Suppressor macrophage (primary cell): ENCODE measurements around the gene KRTAP5-10.
"Not testable (repeated sequence)": the region's sequence is repeated elsewhere in the genome, so short reads cannot be mapped to it uniquely, and the experiment has no call there.

Source experiments
- DNase-seq, 4 experiments: peaks; one replicate each; pipeline ENCODE4 v3.0.0-alpha.2; 2020 to 2022

The KRTAP5-10 gene

DNA sequence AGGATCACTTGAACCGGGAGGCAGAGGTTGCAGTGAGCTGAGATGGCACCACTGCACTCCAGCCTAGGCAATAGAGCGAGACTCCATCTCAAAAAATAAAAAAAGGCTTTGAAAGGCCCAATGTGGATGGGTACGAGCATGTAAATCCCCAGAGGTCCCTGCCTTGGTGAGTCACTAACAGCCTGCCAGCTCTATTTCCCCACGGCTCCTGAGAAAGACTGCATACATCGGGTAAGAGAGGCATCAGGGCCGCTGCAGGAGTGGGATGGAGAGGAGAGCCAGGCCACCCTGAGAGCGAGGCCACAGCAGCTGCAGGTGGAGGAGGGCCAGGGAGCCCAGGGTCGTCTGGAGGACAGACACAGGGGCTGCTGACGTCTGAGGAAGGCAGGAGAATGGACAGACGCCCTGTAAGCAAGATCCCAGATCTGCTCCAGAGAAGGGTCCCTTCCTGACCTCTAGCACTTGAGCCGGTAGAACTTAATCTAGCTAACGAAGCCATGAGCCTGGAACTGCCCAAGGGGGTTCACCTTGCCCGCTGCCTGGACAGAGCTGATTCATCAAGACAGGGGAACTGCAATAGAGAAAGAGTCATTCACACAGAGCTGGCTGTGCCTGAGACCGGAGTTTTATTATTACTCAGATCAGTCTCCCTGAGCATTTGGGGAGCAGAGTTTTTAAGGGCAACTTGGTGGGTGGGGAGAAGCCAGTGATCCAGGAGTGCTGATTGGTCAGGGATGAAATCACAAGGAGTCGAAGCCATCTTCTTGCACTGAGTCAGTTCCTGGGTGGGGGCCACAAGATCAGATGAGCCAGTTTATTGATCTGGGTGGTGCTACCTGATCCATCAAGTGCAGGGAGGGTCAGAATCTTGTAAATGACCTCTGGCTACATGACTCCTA lies 22.2 kb upstream of the KRTAP5-10 start:
- DNase-seq, result peak; percentile 8 to 49 (median 44)

DNA sequence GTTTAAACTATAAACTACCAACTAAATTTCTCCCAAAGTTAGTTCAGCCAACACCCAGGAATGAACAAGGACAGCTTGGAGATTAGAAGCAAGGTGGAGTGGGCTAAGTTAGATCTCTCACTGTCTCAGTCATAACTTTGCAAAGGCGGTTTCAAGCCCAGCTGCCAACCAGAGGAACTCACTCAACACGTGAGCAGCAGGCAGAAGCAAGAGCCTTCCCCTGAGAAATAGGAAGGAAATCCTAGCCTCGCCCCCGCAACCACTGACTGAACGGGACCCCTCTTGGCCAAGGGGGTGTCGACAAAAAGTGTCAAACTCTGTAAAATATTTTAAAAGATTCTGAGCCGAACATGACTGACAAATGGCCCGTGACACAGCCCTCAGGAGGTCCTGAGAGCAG lies 21.5 kb upstream of the KRTAP5-10 start:
- peak; percentile 55 to 89 (median 78) for DNase-seq

DNA sequence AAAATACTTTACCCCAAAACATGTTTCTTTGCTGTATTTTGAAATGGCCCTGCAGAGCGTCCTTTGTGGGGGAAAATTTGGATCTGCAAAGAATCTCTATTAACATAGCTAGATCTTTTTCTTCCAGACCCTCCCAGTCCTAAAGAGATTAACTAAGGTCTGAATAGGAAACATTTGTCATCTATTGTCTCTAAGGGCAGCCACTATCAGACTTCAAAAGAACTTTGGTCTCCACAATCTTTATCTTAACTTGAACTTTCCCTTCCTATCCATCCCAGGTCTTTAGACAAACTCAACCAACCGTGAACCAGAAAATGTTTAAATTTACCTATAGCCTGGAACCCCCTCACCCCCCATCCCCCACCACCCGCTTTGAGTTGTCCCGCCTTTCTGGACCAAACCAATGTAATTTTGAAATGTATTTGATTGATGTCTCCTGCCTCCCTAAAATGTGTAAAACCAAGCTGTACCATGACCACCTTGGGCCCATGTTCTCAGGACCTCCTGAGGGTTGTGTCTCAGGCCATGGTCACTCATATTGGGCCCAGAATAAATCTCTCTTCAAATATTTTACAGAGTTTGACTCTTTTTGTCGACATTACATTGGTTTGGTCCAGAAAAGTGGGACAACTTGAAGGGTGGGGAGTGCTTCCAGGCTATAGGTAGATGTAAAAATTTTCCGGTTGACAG lies 20.7 kb upstream of the KRTAP5-10 start:
- no peak for DNase-seq

DNA sequence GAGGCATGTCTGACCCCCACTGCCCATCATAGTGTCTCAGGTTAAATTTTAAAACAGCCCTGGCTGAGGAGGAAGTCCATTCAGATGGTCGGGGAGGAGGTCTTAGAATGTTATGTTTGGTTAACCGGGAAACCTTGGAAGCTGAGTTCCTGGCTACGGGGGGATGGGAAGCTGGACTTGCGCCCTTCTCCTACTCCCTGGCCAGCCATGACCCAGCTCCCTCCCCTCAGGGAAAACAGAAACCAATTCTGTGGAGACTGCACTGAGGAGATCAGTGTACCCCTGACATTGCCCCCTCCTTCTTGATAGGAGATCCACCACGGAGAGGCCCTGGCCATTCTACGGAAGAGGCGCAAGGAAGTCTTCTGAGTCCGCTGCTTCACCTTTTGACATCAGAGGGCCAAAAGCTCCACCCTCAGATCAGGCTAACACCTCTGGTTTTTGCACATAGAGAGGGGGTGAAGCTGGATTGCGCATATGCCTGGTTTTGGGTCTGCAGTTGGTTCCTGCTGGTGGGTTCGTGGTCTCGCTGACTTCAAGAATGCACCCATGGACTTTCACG lies 19.9 kb upstream of the KRTAP5-10 start:
- DNase-seq, result no peak

DNA sequence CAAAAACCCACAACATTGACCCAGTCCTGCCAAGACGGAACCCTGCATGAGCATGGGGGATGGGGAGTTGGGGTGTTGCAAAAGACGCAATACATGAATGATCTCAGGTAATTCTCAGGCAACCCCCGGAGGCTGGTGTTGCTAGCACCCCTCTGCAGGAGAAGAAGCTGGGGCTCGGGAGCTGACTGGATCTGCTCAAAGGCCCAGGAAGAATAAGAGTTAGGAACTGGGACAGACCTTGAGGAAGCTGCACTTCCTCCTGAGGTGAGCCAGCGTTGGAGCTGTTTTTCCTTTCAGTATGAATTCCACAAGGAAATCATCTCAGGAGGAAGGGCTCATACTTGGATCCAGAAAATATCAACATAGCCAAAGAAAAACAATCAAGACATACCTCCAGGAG lies 17.2 kb upstream of the KRTAP5-10 start, which contains the start of gene KRTAP5-9:
TSS of gene KRTAP5-9 (plus strand) at position 301 of the 400 bp plus-strand sequence. CDS start 238 bp downstream, outside the sequence.
- no peak for DNase-seq

DNA sequence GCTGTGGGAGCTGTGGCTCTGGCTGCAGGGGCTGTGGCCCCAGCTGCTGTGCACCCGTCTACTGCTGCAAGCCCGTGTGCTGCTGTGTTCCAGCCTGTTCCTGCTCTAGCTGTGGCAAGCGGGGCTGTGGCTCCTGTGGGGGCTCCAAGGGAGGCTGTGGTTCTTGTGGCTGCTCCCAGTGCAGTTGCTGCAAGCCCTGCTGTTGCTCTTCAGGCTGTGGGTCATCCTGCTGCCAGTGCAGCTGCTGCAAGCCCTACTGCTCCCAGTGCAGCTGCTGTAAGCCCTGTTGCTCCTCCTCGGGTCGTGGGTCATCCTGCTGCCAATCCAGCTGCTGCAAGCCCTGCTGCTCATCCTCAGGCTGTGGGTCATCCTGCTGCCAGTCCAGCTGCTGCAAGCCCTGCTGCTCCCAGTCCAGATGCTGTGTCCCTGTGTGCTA lies 16.6 kb upstream of the KRTAP5-10 start:
- DNase-seq, result no peak

DNA sequence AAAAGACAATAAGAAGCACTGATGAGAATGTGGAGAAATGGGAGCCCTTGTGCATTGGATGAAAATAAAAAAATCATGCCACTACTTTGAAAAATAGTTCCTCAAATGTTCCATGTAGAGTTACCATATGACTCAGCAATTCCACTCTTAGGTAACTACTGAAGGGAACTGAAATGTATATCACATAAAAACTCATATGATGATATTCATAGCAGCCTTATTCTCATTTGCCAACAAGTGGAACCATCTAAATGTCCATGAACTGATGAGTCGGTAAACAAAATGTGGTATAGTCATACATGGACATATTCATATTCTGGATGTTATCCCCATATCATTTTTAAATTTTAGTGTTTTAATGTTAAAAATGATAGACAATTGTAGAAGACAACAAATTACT lies 13.7 kb upstream of the KRTAP5-10 start:
- peak; percentile 14 to 80 (median 50) for DNase-seq

DNA sequence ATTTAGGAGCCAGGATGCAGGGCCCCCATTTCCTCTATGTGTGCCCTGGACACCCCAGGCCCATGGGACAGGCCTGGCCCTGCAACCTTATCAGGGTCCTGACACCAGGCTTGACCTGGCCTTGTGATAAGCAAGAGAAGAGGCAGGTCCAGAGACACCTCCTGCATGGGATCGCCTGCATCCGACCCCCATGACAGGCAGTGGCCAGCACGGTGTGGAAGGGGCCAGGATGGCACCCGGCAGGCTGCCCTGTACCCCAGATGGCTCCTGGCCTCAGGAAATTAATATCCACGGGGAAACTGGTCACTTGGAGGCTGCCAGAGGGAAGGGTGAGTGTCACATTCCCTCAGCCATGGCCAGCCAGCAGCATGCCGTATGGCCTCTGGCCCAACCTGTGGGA lies 10.4 kb upstream of the KRTAP5-10 start:
- no peak for DNase-seq

DNA sequence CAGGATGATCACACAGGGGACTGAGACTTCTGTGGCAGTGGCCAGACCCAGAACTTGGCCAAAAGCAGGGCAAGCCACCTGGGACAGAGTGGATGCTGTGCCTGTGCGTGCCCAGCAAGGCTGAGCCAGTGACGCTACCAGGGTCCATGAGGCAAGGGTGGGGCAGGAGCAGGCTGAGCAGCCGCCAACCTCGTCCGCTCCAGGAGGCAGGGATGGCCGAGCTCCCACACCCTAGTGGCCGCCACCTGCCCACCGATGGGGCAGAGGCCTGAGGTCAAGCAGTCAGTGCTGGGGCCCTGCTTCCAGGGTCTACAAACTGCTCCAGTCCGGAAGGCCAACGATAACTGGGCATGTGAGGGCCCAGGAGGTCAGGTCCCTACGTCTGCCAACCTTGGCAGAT lies 9.9 kb upstream of the KRTAP5-10 start:
- no peak for DNase-seq

DNA sequence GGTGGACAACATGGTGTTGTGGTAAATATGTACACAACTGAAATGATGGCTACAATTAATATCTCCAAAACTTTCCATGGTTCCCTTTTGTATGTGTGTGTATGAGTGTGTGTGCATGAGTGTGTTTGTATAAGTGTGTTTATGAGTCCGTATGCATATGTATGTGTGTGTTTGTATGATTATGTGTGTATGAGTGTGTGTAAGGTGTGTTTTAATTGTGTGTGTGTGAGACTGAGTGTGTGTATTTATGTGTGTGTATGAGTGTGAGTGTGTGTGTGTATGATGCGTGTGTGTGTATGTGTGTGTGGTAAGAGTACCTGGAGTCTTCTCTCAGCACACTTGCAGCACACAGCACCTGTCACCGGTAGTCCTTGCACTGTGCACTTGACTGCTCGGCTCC lies 9.3 kb upstream of the KRTAP5-10 start:
- DNase-seq, result no peak

DNA sequence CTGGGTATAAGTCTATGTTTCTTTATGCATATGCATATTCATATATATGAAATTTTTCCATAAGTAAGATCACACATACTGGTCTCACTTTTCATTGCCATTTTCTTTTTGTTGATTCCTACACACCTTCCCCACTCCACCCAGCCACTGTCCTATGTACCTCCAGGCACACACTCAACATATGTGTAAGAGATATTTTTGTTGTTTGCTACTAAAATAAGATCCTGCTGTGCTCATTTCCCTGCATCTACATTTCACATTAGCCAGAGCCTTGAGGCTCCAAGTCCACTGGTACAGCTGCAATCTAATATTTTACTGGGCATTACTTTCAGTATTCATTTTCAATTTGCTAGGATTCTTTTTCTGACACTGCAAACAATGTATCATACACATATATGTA lies 8.1 kb upstream of the KRTAP5-10 start:
- no peak for DNase-seq

DNA sequence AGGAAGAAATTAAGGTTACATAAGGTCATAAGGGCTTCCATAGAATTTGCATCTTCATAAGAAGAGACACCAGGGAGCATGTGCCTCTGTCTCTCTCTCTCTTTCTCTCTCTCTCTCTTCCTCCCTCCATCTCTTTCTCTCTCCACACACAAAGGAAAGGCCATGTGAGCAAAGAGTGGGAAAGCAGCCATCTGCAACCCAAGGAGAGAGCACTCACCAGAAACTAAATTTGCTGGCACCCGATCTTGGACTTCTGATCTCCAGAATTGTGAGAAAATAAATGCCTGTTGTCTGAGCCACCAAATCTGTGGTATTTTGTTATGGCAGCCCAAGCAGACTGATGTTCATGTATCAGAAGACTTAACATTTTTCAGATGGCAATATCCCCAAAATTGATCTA lies 6.4 kb upstream of the KRTAP5-10 start:
- no peak for DNase-seq

DNA sequence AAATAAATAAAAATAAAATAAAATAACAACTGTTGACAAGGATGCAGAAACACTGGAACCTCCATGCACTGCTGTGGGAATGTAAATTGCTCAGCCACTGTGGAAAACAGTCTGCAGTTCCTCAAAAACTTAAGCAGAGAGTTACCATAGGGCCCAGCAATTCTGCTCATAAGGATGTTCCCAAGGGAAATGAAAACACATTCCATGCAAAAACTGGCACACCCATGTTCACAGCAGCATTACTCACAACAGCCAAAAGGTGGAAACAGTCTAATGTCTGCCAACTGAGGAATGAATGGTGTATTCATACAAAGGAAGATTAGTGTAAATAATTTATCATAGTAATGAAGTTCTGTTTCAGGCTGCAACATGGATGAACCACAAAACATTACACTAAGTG lies 3.2 kb upstream of the KRTAP5-10 start:
- DNase-seq, result no peak

DNA sequence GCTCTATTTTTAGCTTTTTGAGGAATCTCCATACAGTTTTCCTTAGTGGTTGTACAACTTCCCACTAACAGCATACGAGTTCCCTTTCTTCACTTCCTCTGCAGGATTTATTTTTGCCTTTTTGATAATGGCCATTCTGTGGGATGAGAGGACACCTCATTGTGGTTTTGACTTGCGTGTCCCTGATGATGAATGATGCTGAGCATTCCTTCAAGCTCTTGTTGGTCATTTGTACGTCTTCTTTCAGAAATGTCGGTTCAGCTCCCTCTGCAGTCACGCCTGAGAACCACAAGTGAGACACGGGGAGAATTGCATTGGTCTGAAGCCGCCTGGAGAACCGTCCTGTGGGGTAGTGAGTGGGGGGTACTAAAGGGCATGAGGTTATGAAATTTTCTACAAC lies 2.0 kb upstream of the KRTAP5-10 start:
- peak; percentile 75 to 89 (median 79) for DNase-seq

DNA sequence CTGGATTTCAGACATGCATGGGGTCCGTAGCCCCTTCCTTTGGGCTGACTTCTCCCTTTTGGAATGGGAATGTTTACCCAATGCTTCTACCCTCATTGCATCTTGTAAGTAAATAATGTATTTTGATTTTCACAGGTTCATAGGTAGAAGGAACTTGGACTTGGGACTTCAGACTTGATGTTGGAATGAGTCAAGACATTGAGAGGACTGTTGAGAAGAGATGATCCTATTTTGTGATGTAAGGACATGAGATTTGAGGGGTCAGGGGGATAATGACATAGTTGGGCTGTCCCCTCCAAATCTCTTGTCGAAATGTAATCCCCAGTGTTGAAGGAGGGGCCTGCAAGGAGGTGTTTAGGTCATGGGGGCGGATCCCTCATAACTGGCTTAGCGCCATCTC lies 933 bp upstream of the KRTAP5-10 start:
- DNase-seq, result no peak

DNA sequence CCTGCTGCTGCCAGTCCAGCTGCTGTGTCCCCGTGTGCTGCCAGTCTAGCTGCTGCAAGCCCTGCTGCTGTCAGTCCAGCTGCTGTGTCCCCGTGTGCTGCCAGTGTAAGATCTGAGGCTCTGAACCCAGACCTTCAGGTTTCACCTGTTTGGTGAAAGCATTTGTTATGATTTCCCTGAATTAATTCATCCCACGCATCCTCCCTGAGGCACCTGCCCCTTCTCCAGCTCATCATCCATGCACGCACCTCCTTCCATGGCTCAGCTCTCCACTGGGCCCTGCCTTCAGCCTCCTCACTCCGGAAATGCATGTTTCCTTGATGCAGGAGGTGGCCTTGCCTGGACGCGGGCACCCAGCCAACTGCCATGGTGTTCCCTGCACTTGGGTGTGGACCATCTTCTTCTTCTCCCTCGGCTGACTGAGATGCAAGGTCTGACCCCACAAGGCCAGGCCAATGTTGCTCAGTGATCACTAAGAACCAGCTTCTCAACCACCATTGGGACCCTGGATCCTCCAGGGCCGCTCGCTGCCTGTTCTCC lies 788 bp downstream of the KRTAP5-10 start:
- DNase-seq, result no peak

DNA sequence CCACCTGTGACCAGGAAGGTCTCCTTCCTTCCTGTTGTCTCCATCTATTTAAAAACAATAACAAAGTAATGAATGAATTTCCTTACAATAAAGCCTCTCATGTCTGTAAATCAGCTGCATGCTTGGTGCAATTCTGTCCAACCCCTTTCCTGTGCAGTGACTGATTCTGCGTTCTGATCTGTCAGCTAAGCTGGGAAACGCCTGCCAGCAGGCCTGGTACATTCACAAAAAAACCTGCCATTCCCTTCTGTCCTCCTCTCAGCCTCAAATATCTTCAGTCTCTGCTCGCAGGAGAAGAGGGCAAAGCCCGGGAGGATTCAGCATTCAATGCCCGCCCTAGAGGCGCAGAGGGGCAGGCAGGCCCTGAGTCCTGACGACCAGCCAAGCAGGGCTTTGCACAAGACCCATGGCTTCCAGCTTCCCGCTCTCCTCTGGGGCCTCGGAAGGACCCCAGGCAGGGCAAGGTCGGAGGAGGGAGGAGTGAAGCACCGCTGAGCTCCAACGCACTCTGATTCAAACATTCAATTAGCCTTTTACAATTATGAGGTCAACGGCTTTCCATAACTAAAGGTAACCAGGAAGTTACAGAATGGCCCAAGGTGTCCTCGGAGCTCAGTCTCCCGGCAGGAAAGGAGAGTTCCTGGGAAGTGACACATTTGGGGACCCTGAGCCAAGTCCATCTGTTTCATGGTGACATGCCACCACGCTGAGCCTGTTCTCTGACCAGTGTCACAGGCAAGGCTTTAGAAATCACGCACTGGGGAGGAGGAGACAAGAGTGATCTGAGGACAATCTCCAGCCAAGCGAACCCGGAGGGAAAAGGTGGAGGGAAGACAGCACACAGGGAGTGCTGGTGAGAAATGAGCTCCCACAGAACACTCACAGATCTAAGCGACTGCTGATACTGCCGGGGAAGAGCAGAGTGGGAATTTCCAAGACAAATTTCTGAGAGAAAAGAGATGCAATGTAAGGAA lies 1.6 kb downstream of the KRTAP5-10 start:
- not testable (repeated sequence) for DNase-seq

DNA sequence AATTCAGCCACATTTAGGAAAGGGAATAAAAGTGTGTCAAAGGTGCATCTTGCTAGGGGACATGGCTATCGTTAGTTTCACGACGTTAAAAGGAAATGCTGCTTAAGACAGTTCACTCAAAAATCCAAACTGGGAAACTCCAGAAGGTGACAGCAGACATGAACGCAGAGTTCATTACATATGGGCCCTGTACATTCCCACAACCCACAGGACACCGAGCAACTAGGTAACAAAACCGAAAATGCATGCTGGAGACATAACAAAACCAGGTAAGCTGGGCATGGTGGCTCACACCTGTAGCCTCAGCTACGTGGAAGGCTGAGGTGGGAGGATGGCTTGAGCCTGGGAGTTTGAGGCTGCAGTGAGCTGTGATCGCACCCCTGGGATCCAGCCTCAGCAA lies 2.3 kb downstream of the KRTAP5-10 start:
- not testable (repeated sequence) for DNase-seq

DNA sequence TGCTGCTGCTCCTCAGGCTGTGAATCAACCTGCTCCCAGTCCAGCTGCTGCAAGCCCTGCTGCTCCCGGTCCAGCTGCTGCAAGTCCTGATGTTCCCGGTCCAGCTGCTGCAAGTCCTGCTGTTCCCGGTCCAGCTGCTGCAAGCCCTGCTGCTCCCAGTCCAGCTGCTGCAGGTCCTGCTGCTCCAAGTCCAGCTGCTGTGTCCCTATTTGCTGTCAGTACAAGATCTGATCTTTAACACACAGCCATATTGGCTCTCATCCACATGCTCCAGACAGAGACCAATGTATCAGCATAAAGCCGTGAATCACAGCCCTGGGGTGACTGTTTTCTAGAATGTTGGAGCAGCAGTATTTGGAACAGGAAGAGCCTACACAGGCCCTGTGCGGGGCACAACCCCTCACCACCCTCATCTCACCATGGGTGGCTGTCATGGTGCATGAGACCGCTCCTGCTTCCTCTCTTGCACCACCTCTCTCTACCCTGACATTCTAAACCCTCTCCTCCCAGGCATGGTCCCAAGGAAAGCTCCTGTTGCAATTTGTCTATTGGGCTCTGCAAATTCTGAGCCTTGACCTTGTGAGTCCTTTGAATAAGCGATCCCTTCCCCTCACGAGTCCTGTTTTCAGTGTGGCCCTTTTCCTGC lies 3.5 kb downstream of the KRTAP5-10 start:
- peak in 2 of 4 experiments; percentile 16 to 33 for DNase-seq

DNA sequence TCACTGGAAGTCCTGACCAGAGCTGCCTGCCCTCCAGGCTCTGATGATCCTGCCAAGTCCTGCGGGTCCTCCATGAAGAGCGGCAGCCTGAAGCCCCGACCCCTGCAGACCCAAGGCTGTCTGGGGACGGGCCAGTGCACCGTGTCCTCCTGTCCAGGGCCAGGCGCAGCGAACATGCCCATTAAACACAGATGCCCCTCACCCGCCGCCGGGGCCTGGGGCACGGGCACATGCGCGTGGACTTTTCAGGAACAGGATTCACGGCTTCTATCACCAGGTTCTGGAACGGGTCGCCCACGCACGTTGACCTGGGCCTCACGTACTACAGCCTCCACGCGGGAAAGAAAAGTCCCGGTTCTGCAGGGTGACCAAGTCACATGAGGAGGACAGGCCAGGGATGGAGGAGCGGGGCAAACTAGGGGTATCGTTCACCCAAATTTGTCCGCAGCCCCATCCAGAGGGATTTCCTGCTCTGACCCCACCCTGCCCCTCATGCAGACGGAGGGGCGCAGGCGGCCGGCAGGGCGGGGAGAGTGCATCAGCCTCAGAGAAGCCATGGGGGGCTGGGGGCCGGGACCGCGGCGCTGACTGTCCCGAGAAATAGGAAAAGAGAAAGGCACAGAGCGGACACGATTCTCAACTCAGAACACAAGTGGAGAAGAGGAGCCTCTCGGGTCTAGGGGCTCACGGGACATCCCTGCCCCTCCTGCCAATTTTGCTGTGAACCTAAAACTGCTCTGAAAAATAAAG lies 5.9 kb downstream of the KRTAP5-10 start:
- DNase-seq, result not testable (repeated sequence)

DNA sequence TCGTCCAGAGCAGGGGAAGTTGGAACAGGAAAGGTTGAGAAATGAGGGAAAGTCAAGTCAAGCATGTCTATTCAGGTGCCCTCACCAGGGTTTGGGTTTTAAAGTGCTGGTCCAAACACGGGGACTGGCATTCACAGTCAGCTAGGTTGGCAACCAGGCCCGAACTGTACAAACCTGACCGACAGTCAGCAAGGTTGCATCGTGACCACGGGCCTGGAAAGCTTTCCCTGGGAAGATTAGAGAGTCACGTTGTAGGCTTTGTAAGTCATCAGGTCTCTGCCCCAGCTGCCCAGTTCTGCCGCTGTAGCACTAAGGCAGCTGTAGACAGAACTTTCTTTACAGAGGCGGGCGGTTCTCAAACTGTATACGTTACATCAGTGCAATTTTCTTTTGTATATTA lies 7.4 kb downstream of the KRTAP5-10 start:
- no peak for DNase-seq
